Right lobe of liver (tissue), 4 donors: Measurements from ENCODE around the gene TNFSF13B.

Source experiments
- POLR2A ChIP-seq: fragments of 450-650 bp; IDR thresholded peaks from one replicate; pipeline ENCODE4 v1.6.1; 2017; ENCODE audit warnings: antibody characterized with exemption, mild to moderate bottlenecking
- TF ChIP-seq, protein P1 (sequence below), 4 donors: fragments of 200-600 bp in 3 of 4; fragments of 450-650 bp in 1 of 4; IDR thresholded peaks; one replicate each; pipeline versions ENCODE4 v1.5.1 to v1.8.0; 2016 to 2022; ENCODE audit warnings: antibody characterized with exemption in 4 of 4, mild to moderate bottlenecking in 2 of 4
- donor health status: DM: no; HTN: no; CAD: no.
- donor health status: DM: no; HTN: no; CAD: no.
- donor health status: DM: no; HTN: yes; CAD: no.

DNA sequence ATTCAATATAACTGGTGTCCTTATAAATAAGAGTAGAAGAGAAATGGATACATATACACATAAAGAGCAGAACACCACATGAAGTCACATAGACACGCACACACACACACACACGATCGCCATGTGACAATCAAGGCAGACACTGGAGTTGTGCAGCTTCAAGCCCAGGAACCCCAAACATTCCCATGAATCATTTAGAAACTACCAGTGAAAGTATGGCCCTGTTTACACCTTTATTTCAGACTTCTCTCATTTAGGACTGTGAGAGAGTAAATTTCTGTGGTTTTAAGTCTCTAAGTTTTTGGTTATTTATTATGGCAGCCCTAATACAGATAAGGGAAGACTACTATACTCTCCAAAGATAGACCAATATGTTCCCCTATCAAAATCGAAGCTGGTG lies 20.4 kb upstream of the TNFSF13B start:
- TF ChIP-seq, protein P1, sequence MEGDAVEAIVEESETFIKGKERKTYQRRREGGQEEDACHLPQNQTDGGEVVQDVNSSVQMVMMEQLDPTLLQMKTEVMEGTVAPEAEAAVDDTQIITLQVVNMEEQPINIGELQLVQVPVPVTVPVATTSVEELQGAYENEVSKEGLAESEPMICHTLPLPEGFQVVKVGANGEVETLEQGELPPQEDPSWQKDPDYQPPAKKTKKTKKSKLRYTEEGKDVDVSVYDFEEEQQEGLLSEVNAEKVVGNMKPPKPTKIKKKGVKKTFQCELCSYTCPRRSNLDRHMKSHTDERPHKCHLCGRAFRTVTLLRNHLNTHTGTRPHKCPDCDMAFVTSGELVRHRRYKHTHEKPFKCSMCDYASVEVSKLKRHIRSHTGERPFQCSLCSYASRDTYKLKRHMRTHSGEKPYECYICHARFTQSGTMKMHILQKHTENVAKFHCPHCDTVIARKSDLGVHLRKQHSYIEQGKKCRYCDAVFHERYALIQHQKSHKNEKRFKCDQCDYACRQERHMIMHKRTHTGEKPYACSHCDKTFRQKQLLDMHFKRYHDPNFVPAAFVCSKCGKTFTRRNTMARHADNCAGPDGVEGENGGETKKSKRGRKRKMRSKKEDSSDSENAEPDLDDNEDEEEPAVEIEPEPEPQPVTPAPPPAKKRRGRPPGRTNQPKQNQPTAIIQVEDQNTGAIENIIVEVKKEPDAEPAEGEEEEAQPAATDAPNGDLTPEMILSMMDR (IDR thresholded peaks at IDR 0.05), result no peak
- TF ChIP-seq POLR2A, result no peak
